ENCODE data around the gene STC2.

DNA sequence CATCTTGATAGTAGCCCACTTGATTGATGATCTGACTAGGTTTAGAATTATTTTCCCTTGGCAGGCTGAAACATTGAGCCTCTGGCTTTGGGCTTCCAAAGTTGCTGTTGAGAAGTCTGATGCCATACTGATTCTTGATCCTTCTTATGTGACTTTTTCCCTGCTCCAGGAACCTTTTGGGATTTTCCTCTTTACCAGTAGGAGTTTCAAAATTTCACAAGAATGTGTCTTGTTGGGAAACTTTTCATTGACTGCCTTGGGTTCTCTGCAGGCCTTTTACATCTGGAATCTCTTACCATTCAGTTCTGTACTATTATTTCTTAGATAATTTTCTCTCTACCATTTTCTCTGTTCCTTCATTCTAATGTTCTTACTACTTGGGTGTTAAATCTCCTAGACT is 20.0 kb downstream of the STC2 start:
- TF ChIP-seq POLR2A (IDR thresholded peaks at IDR 0.05): no peak
- TF ChIP-seq CTCF (IDR thresholded peaks at IDR 0.05): no peak
